ENCODE measurements around the gene TSHZ1. TPM values are rescaled to one million over a fixed set of nuclear protein-coding genes. Genes with fewer than 3 reads are reported as not detected.
"Not testable (repeated sequence)": the region's sequence is repeated elsewhere in the genome, so short reads cannot be mapped to it uniquely, and the experiment has no call there.

The TSHZ1 gene
- total and polyA plus RNA-seq, 2 experiments from 2014 or later: 2.2 to 4.4 TPM

DNA sequence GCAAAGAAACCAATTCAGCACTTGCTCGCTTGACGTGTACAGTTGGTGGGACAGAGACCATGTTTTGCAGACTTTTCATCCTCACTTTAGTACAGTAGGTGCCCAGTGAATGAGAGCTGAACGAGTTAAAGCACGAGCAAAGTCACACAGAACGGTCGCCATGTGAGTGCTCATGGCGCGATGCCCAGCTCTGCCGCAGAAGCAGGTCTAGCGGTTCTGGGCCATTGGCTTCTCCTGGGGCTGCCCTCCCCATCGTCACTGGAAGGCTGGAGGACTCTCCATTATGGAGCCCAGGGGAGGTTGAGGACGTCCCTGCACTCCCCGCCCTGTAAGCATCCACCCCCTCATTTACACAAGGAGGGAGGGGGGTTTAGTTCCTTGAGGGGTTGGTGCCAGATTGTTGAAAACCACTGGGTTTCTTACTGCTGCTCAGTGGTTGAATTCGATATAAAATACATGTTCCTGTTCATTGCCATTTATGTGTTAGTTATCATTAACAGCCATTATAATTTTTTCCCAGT, 26.6 kb upstream of the TSHZ1 start:
- 83 to 87% methylated on average over 14 of the region's 14 CpGs for WGBS, 2 experiments (ENCODE audit: low coverage in 1 of 2, low lambda C conversion rate in 2 of 2, missing lambda C conversion rate in 2 of 2)
- in situ Hi-C loops (cut with MboI): no loop called here
- DNase-seq: no peak
- Histone ChIP-seq H3K9ac (no peak overlapping the region), H3K27ac (no peak overlapping the region), H3K9me3 (ENCODE audit: low read depth) (no peaks in the 10 kb centered on the region), H3K4me1 (ENCODE audit: insufficient read depth) (no peaks in the 10 kb centered on the region), H4K20me1 (ENCODE audit: insufficient read depth) (no peaks in the 10 kb centered on the region), H3K79me2 (ENCODE audit: insufficient read depth) (no peaks in the 10 kb centered on the region), H2AFZ (no peak overlapping the region), H3K4me2 (ENCODE audit: unreplicated experiment) (no peak overlapping the region), H3K9me2 (ENCODE audit: insufficient read depth) (no peaks in the 10 kb centered on the region), H3K36me3 (ENCODE audit: low read depth) (no peaks in the 10 kb centered on the region), H3K27me3 (replicated peaks; ENCODE audit: insufficient read depth) (no peaks in the 10 kb centered on the region), H3F3A (ENCODE audit: insufficient read depth) (no peaks in the 10 kb centered on the region), H3K4me3 (no peak overlapping the region)
- TF ChIP-seq EZH2 (IDR thresholded peaks at IDR 0.05; ENCODE audit: insufficient read depth, poor library complexity, severe bottlenecking): no peak
- no peak for TF ChIP-seq EZH2phosphoT487 (IDR thresholded peaks at IDR 0.05; ENCODE audit: insufficient read depth, low read depth)

DNA sequence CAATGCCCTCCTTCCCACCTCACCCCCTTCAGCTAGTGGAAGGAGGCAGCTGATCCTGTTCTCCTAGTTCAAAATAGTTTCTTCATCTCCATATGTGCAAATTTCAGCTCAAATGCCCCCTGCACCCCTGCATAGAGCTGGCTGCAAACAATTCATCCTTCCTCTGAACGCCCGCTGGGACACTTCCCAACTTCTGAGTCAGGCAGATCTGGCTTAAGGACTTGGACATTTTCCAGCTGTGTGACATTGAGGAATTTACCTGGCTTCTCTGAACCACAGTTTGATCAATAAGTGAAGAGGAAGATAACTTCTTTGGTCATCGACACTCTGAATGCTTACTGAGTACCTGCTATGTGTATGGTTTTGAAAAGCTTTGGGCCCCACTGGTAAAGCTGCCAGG, 25.1 kb upstream of the TSHZ1 start:
- H3K9ac ChIP-seq: no peak overlapping the region
- no peak for DNase-seq
- no peaks in the 10 kb centered on the region for H3K36me3 ChIP-seq (ENCODE audit: low read depth)
- H3K4me3 ChIP-seq: no peak overlapping the region
- 83 to 90% methylated on average over 3 of the region's 3 CpGs for WGBS, 2 experiments (ENCODE audit: low coverage in 1 of 2, low lambda C conversion rate in 2 of 2, missing lambda C conversion rate in 2 of 2)
- in situ Hi-C loops (cut with MboI): no loop called here
- no peaks in the 10 kb centered on the region for H3F3A ChIP-seq (ENCODE audit: insufficient read depth)
- no peaks in the 10 kb centered on the region for H4K20me1 ChIP-seq (ENCODE audit: insufficient read depth)
- H3K4me2 ChIP-seq (ENCODE audit: unreplicated experiment): no peak overlapping the region
- H3K4me1 ChIP-seq (ENCODE audit: insufficient read depth): no peaks in the 10 kb centered on the region
- H2AFZ ChIP-seq: no peak overlapping the region
- H3K27ac ChIP-seq: no peak overlapping the region
- H3K9me3 ChIP-seq (ENCODE audit: low read depth): no peaks in the 10 kb centered on the region
- no peaks in the 10 kb centered on the region for H3K79me2 ChIP-seq (ENCODE audit: insufficient read depth)
- no peaks in the 10 kb centered on the region for H3K27me3 ChIP-seq (replicated peaks; ENCODE audit: insufficient read depth)
- TF ChIP-seq EZH2phosphoT487 (IDR thresholded peaks at IDR 0.05; ENCODE audit: insufficient read depth, low read depth): no peak
- TF ChIP-seq EZH2 (IDR thresholded peaks at IDR 0.05; ENCODE audit: insufficient read depth, poor library complexity, severe bottlenecking): no peak
- H3K9me2 ChIP-seq (ENCODE audit: insufficient read depth): no peaks in the 10 kb centered on the region

- H3K27me3 ChIP-seq (replicated peaks; ENCODE audit: insufficient read depth); H3K9ac ChIP-seq; H3K9me2 ChIP-seq (ENCODE audit: insufficient read depth); H3K4me2 ChIP-seq (ENCODE audit: unreplicated experiment); H2AFZ ChIP-seq; in situ Hi-C loops (cut with MboI); H3F3A ChIP-seq (ENCODE audit: insufficient read depth); H3K79me2 ChIP-seq (ENCODE audit: insufficient read depth); DNase-seq; H3K27ac ChIP-seq; H3K4me3 ChIP-seq; H3K9me3 ChIP-seq (ENCODE audit: low read depth); H3K36me3 ChIP-seq (ENCODE audit: low read depth); H4K20me1 ChIP-seq (ENCODE audit: insufficient read depth); H3K4me1 ChIP-seq (ENCODE audit: insufficient read depth): not testable (repeated sequence)
- WGBS, 2 experiments (ENCODE audit: low coverage in 1 of 2, low lambda C conversion rate in 2 of 2, missing lambda C conversion rate in 2 of 2): 88 to 92% methylated on average over 4 of the region's 4 CpGs
Observed at GRCh38 chr18:75187702-75188101, 22.9 kb upstream of the TSHZ1 start.

DNA sequence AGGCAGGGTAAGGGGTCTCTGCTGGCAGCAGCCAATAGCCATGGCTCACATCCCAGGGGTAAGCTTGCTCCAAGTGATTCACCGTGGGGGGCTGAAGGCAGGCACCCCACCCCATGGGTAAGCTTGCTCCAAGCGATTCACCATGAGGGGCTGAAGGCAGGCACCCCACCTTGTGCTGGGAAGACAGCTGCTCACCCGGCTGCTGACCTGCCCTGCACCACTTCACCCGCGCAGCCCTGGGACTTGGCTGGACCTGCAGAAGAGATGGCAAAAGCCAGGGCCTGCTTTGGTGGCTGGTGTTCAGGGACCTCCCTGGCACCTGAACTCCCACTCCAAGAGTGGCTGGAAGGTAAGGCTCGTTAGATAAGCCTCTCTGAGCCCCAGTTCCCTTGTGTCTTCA, 20.9 kb upstream of the TSHZ1 start:
- no peak for DNase-seq
- 86 to 92% methylated on average over 6 of the region's 6 CpGs for WGBS, 2 experiments (ENCODE audit: low coverage in 1 of 2, low lambda C conversion rate in 2 of 2, missing lambda C conversion rate in 2 of 2)

DNA sequence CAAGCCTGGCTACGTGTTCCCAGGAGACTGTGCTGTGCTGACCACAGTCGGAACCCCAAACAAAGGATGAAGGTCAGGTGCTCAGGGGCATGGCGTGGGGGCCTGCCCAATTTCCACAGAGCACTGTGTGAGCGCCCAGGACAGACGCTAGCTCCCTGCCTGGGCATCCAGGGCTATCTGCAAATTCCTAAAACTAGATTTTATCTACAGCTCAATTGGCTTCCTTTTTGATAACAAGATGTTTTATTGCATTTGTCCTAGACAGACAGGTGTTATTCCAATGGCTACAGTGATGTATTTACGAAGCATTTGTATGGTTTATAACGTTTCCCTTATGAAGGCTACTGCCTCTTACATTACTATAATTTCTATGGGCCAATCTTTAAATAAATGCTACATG, 17.7 kb upstream of the TSHZ1 start:
- no peak overlapping the region for H3K4me2 ChIP-seq (ENCODE audit: unreplicated experiment)
- in situ Hi-C loops (cut with MboI): no loop called here
- H3F3A ChIP-seq (ENCODE audit: insufficient read depth): no peaks in the 10 kb centered on the region
- WGBS, 2 experiments (ENCODE audit: low coverage in 1 of 2, low lambda C conversion rate in 2 of 2, missing lambda C conversion rate in 2 of 2): 73 to 79% methylated on average over 7 of the region's 7 CpGs
- no peaks in the 10 kb centered on the region for H3K27me3 ChIP-seq (replicated peaks; ENCODE audit: insufficient read depth)
- no peak overlapping the region for H3K9ac ChIP-seq
- H3K9me2 ChIP-seq (ENCODE audit: insufficient read depth): no peaks in the 10 kb centered on the region
- 0 out of 2 replicates have a peak, but pooled peaks cover 1% of the 10 kb centered on the region for H3K4me1 ChIP-seq (ENCODE audit: insufficient read depth)
- H4K20me1 ChIP-seq (ENCODE audit: insufficient read depth): no peaks in the 10 kb centered on the region
- TF ChIP-seq EZH2 (IDR thresholded peaks at IDR 0.05; ENCODE audit: insufficient read depth, poor library complexity, severe bottlenecking) (no peak), EZH2phosphoT487 (IDR thresholded peaks at IDR 0.05; ENCODE audit: insufficient read depth, low read depth) (no peak)
- H3K36me3 ChIP-seq (ENCODE audit: low read depth): no peaks in the 10 kb centered on the region
- no peak overlapping the region for H3K4me3 ChIP-seq
- no peak overlapping the region for H2AFZ ChIP-seq
- peaks cover 10% of the 10 kb centered on the region; the same call in 1 of the 2 replicates for H3K79me2 ChIP-seq (ENCODE audit: insufficient read depth)
- no peaks in the 10 kb centered on the region for H3K9me3 ChIP-seq (ENCODE audit: low read depth)
- H3K27ac ChIP-seq: no peak overlapping the region
- no peak for DNase-seq

More for the DNA sequence above, 20.9 kb upstream of the TSHZ1 start:
- no peak overlapping the region for H2AFZ ChIP-seq
- H3K27ac ChIP-seq: no peak overlapping the region
- in situ Hi-C loops (cut with MboI): no loop called here
- H3K36me3 ChIP-seq (ENCODE audit: low read depth): no peaks in the 10 kb centered on the region
- no peaks in the 10 kb centered on the region for H4K20me1 ChIP-seq (ENCODE audit: insufficient read depth)
- no peaks in the 10 kb centered on the region for H3K4me1 ChIP-seq (ENCODE audit: insufficient read depth)
- no peaks in the 10 kb centered on the region for H3K9me3 ChIP-seq (ENCODE audit: low read depth)
- H3K27me3 ChIP-seq (replicated peaks; ENCODE audit: insufficient read depth): no peaks in the 10 kb centered on the region
- H3K9ac ChIP-seq: no peak overlapping the region
- H3F3A ChIP-seq (ENCODE audit: insufficient read depth): no peaks in the 10 kb centered on the region
- H3K9me2 ChIP-seq (ENCODE audit: insufficient read depth): no peaks in the 10 kb centered on the region
- H3K4me2 ChIP-seq (ENCODE audit: unreplicated experiment): no peak overlapping the region
- no peak overlapping the region for H3K4me3 ChIP-seq
- H3K79me2 ChIP-seq (ENCODE audit: insufficient read depth): no peaks in the 10 kb centered on the region
- TF ChIP-seq EZH2 (IDR thresholded peaks at IDR 0.05; ENCODE audit: insufficient read depth, poor library complexity, severe bottlenecking) (no peak), EZH2phosphoT487 (IDR thresholded peaks at IDR 0.05; ENCODE audit: insufficient read depth, low read depth) (no peak)
